Glomerular visceral epithelial cell (primary cell): ENCODE measurements around the gene GNL3L.
"Not testable (repeated sequence)": the region's sequence is repeated elsewhere in the genome, so short reads cannot be mapped to it uniquely, and the experiment has no call there.

Experiments used
- DNase-seq: peaks from one replicate; pipeline ENCODE4 v3.0.0-alpha.2; 2016; ENCODE audit errors: extremely low spot score

GNL3L gene

GRCh38 chrX:54555006-54555405 lies 25.0 kb downstream of the GNL3L start:
- not testable (repeated sequence) for DNase-seq

- no peak for DNase-seq
These were observed 30.4 kb downstream of the GNL3L start for GRCh38 chrX:54560411-54560810.

GRCh38 chrX:54561622-54562021 lies 31.6 kb downstream of the GNL3L start:
- no peak for DNase-seq

GRCh38 chrX:54564936-54565335 lies 34.9 kb downstream of the GNL3L start:
- DNase-seq, result no peak

GRCh38 chrX:54570332-54570731 lies 40.3 kb downstream of the GNL3L start:
- no peak for DNase-seq

- not testable (repeated sequence) for DNase-seq
These were observed 42.6 kb downstream of the GNL3L start for GRCh38 chrX:54572641-54573040.

GRCh38 chrX:54597728-54598127 lies 67.7 kb downstream of the GNL3L start:
- no peak for DNase-seq

GRCh38 chrX:54602563-54602962 lies 72.5 kb downstream of the GNL3L start:
- DNase-seq, result no peak
